Activated effector memory CD4-positive, alpha-beta T cell treated with Interleukin-2 at 50 U/mL for 16 hours (primary cell): Measurements from ENCODE around the gene N4BP2L2.

Source experiments
- DNase-seq: peaks from one replicate; pipeline ENCODE4 v3.0.0-alpha.2; 2020

The N4BP2L2 gene

GRCh38 chr13:32456591-32456990, 82.0 kb downstream of the N4BP2L2 start:
- no peak for DNase-seq

GRCh38 chr13:32455594-32455903, 83.0 kb downstream of the N4BP2L2 start:
- no peak for DNase-seq

GRCh38 chr13:32454886-32455593, 83.6 kb downstream of the N4BP2L2 start:
- DNase-seq: no peak

GRCh38 chr13:32453981-32454380, 84.6 kb downstream of the N4BP2L2 start:
- no peak for DNase-seq

GRCh38 chr13:32448972-32449371, 89.6 kb downstream of the N4BP2L2 start:
- DNase-seq: no peak

GRCh38 chr13:32447894-32448623, 90.5 kb downstream of the N4BP2L2 start:
- no peak for DNase-seq

- no peak for DNase-seq
Measured at GRCh38 chr13:32446773-32447465, 91.7 kb downstream of the N4BP2L2 start.

GRCh38 chr13:32446220-32446619, 92.4 kb downstream of the N4BP2L2 start:
- DNase-seq: no peak

- DNase-seq: no peak
Measured at GRCh38 chr13:32445461-32445860, 93.1 kb downstream of the N4BP2L2 start.

GRCh38 chr13:32443111-32443510, 95.5 kb downstream of the N4BP2L2 start:
- DNase-seq: no peak

- no peak for DNase-seq
Measured at GRCh38 chr13:32438871-32439270, 99.7 kb downstream of the N4BP2L2 start.

- DNase-seq: no peak
Measured at GRCh38 chr13:32432856-32433255, 105.7 kb downstream of the N4BP2L2 start.

- DNase-seq: no peak
Measured at GRCh38 chr13:32431361-32431760, 107.2 kb downstream of the N4BP2L2 start.

- DNase-seq: no peak
Measured at GRCh38 chr13:32430018-32430747, 108.4 kb downstream of the N4BP2L2 start.

- no peak for DNase-seq
Measured at GRCh38 chr13:32429433-32429909, 109.1 kb downstream of the N4BP2L2 start.

- DNase-seq: no peak
Measured at GRCh38 chr13:32428581-32429432, 109.8 kb downstream of the N4BP2L2 start.

- peak; percentile 73 for DNase-seq
Measured at GRCh38 chr13:32427852-32428580, 110.6 kb downstream of the N4BP2L2 start, which contains the start of gene N4BP2L1. Gene N4BP2L1, minus strand, starts transcription at chr13:32428130. Its CDS starts 48 bp downstream, at chr13:32428082.

GRCh38 chr13:32426990-32427851, 111.4 kb downstream of the N4BP2L2 start:
- DNase-seq: peak; percentile 45

- DNase-seq: peak; percentile 15
Measured at GRCh38 chr13:32426191-32426989, 112.2 kb downstream of the N4BP2L2 start.
